Calu3 (cell line): ENCODE results near the gene RPL29. TPM values are rescaled to one million over a fixed set of nuclear protein-coding genes. Genes with fewer than 3 reads are reported as not detected.

Source experiments
- BruUV-seq: library from RNA; stranded (reverse); fragments of 400-500 nt; replicated peaks from 2 replicates; lab custom pipeline; 2021; lab: Mats Ljungman, UMichigan
- CTCF ChIA-PET: fragments of 300-600 bp; sonication (Branson Sonifier 250); formaldehyde crosslinking; loops from one replicate; lab custom pipeline; 2022; ENCODE audit warnings: antibody characterized with exemption; lab: Charles Lee
- DNase-seq: peaks from one replicate; pipeline ENCODE4 v3.0.0; 2022
- H3K27ac Mint-ChIP-seq: one replicate; pipeline ENCODE4 v1.8.0; 2022; ENCODE audit warnings: mixed read lengths; ENCODE audit not compliant: unreplicated experiment
- H3K27me3 Mint-ChIP-seq: one replicate; pipeline ENCODE4 v1.8.0; 2022; ENCODE audit warnings: mixed read lengths; ENCODE audit not compliant: unreplicated experiment
- H3K36me3 Mint-ChIP-seq: one replicate; pipeline ENCODE4 v1.8.0; 2022; ENCODE audit warnings: mild to moderate bottlenecking, moderate library complexity, mixed read lengths; ENCODE audit not compliant: insufficient read depth, unreplicated experiment
- H3K4me1 Mint-ChIP-seq: one replicate; pipeline ENCODE4 v1.8.0; 2022; ENCODE audit warnings: mild to moderate bottlenecking, low read depth, mixed read lengths; ENCODE audit not compliant: unreplicated experiment
- H3K4me3 Mint-ChIP-seq: one replicate; pipeline ENCODE4 v1.8.0; 2022; ENCODE audit warnings: mild to moderate bottlenecking, low read depth, moderate library complexity, mixed read lengths; ENCODE audit not compliant: unreplicated experiment
- H3K9me3 Mint-ChIP-seq: one replicate; pipeline ENCODE4 v1.8.0; 2022; ENCODE audit warnings: low read depth, mixed read lengths; ENCODE audit not compliant: unreplicated experiment
- CTCF ChIP-seq: fragments of 200-600 bp; IDR thresholded peaks from one replicate; pipeline ENCODE4 v1.8.0; 2022; ENCODE audit warnings: antibody characterized with exemption; ENCODE audit not compliant: unreplicated experiment
- intact Hi-C: fragments of 100-400 bp; cut with micrococcal nuclease; formaldehyde crosslinking; loops from one replicate; pipeline ENCODE4 v1.10.0; 2022; ENCODE audit not compliant: unreplicated experiment
- total RNA-seq: library from RNA; stranded (reverse); gene quantifications from 2 replicates; pipeline ENCODE4 v1.2.3, GENCODE V29; 2022

RPL29 gene
- total RNA-seq, 1 experiment from 2014 or later, result 782 TPM

DNA sequence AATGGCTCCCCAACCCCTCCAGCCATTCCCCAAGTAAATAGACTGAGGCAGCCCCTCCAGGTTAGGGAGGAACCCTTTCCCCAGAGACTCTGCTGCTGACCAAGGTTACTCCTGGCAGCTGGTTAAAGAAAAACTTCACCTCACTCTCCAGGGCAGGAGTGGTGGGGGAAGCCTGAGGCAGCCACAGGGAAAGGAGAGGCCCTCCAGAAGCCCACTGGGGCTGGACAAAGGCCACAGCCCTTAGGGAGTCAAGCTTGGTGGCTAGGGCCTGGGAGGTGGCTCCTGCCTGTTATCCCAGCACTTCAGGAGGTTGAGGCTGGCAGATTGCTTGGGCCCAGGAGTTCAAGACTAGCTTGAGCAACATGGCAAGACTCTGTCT lies 11.4 kb downstream of the RPL29 start:
- intact Hi-C loops, result no loop called here
- H3K4me1 Mint-ChIP-seq, result no peaks in the 10 kb centered on the region
- BruUV-seq, result no TSS peak
- no peaks in the 10 kb centered on the region for H3K27me3 Mint-ChIP-seq
- peaks cover 43% of the 10 kb centered on the region for H3K36me3 Mint-ChIP-seq
- peak overlapping the region; percentile 98 for H3K4me3 Mint-ChIP-seq
- H3K9me3 Mint-ChIP-seq, result no peaks in the 10 kb centered on the region
- TF ChIP-seq CTCF, result no peak
- DNase-seq, result no peak
- CTCF ChIA-PET, result interaction anchor here (1.2 to 2.7 kb wide), 2 partner anchors 10 to 485 kb away, joined by 3 to 21 read pairs; partner anchors contain the start of genes ABHD14A, ABHD14B and DCAF1
- H3K27ac Mint-ChIP-seq, result no peak overlapping the region

GRCh38 chr3:51983578-51984268 lies 12.0 kb downstream of the RPL29 start:
- no peak for DNase-seq
- no peak for TF ChIP-seq CTCF
- Mint-ChIP-seq H3K27me3 (no peaks in the 10 kb centered on the region), H3K36me3 (peaks cover 43% of the 10 kb centered on the region), H3K9me3 (no peaks in the 10 kb centered on the region), H3K27ac (peak overlapping the region; percentile 84), H3K4me3 (peak overlapping the region; percentile 98), H3K4me1 (no peaks in the 10 kb centered on the region)
- CTCF ChIA-PET, result interaction anchor here (1.0 to 2.7 kb wide), 9 partner anchors 8 to 484 kb away, joined by 3 to 21 read pairs (median 10); partner anchors contain the start of genes ABHD14A, ABHD14B, DCAF1 and PARP3
- intact Hi-C loops, result no loop called here
- TSS peak; percentile 91 for BruUV-seq

- no TSS peak for BruUV-seq
- Mint-ChIP-seq H3K4me1 (no peaks in the 10 kb centered on the region), H3K27ac (peak within 1 kb of the TSS; percentile 84), H3K4me3 (peak within 1 kb of the TSS; percentile 98), H3K36me3 (peaks cover 43% of the 10 kb centered on the region), H3K9me3 (no peaks in the 10 kb centered on the region), H3K27me3 (no peaks in the 10 kb centered on the region)
- CTCF ChIA-PET, result interaction anchor here (1.0 to 2.7 kb wide), 10 partner anchors 9 to 483 kb away, joined by 3 to 21 read pairs (median 8); partner anchors contain the start of genes ABHD14A, ABHD14B, DCAF1 and PARP3
- intact Hi-C loops, result no loop called here
- TF ChIP-seq CTCF, result no peak
- DNase-seq, result peak; percentile 89
Measured at GRCh38 chr3:51982838-51983577, 12.7 kb downstream of the RPL29 start, which contains the start of gene ACY1. Gene ACY1, plus strand, starts transcription at chr3:51983535. Its CDS starts 530 bp downstream, at chr3:51984065.

GRCh38 chr3:51982352-51982837 lies 13.3 kb downstream of the RPL29 start:
- H3K36me3 Mint-ChIP-seq, result peaks cover 43% of the 10 kb centered on the region

More at GRCh38 chr3:51982352-51982837, 13.3 kb downstream of the RPL29 start:
- TF ChIP-seq CTCF, result peak; percentile 80
- Mint-ChIP-seq H3K27ac (peak overlapping the region; percentile 84), H3K9me3 (no peaks in the 10 kb centered on the region), H3K4me1 (no peaks in the 10 kb centered on the region), H3K27me3 (no peaks in the 10 kb centered on the region), H3K4me3 (peak overlapping the region; percentile 98)
- intact Hi-C loops, result no loop called here
- DNase-seq, result peak; percentile 80
- CTCF ChIA-PET, result interaction anchor here (0.6 to 2.7 kb wide), 11 partner anchors 8 to 581 kb away, joined by 3 to 21 read pairs (median 7); partner anchors contain the start of genes ABHD14A, ABHD14B, PARP3 and RPL29
- BruUV-seq, result TSS peak; percentile 69
